HCT116 (cell line): ENCODE measurements around the gene FOXD1. TPM values are rescaled to one million over a fixed set of nuclear protein-coding genes. Genes with fewer than 3 reads are reported as not detected.

ENCODE experiments used
- ATAC-seq: fragments of 200-7000 bp; cut with Tn5 transposase; 2 replicates; pipeline ENCODE4 v1.9.1; 2020; ENCODE audit warnings: mild to moderate bottlenecking, moderate library complexity
- BruUV-seq: library from RNA; stranded (reverse); fragments of 400-500 nt; replicated peaks from 2 replicates; lab custom pipeline; 2021; lab: Mats Ljungman, UMichigan
- CTCF ChIA-PET: fragments of 300-600 bp; sonication (Branson Sonifier 250); formaldehyde crosslinking; loops from one replicate; lab custom pipeline; 2021; ENCODE audit warnings: antibody characterized with exemption; lab: Charles Lee
- POLR2A ChIA-PET: fragments of 300-600, 350-600 bp; sonication (Branson Sonifier 250); formaldehyde crosslinking; loops from one replicate; lab custom pipeline; 2021; ENCODE audit warnings: antibody characterized with exemption; lab: Charles Lee
- RAD21 ChIA-PET, 2 experiments: fragments of 300-600 bp; sonication (Branson Sonifier 250); formaldehyde crosslinking; loops; one replicate each; lab custom pipeline; 2023; ENCODE audit warnings: low total read pairs in 2 of 2; ENCODE audit not compliant: uncharacterized antibody in 2 of 2, unreplicated experiment in 2 of 2, low non-redundant PET in 1 of 2; lab: Charles Lee
- DNase-seq: peaks from one replicate; pipeline ENCODE4 v3.0.0-alpha.2; 2010; ENCODE audit warnings: low read depth, low spot score
- H2AFZ ChIP-seq: fragments of 200-600 bp; shearing (Covaris generic), sonication (generic); 2 replicates; pipeline ENCODE4 v1.6.1; 2017; ENCODE audit warnings: low read depth, mixed run types, mixed read lengths, antibody characterized with exemption, low read length; ENCODE audit not compliant: poor library complexity, severe bottlenecking
- H3K27ac ChIP-seq: 2 replicates; pipeline ENCODE4 v1.5.1; 2012; ENCODE audit warnings: low read depth, low read length
- H3K27me3 ChIP-seq: fragments of 200-600 bp; sonication (generic); 2 replicates; pipeline ENCODE4 v1.6.1; 2016; ENCODE audit warnings: mixed run types, low read length, mixed read lengths; ENCODE audit not compliant: insufficient read depth
- H3K36me3 ChIP-seq, 2 experiments: fragments of 200-500 bp in 1 of 2; fragments of 200-600 bp in 1 of 2; sonication (Bioruptor generic) in 1 of 2; sonication (generic) in 1 of 2; 2 replicates each; pipeline versions ENCODE4 v1.5.1 to v1.6.1; 2014 to 2016; ENCODE audit warnings: low read length in 2 of 2, inconsistent platforms in 1 of 2, mixed read lengths in 1 of 2, mixed run types in 1 of 2; ENCODE audit not compliant: insufficient read depth in 2 of 2, control insufficient read depth in 1 of 2
- H3K4me1 ChIP-seq, 2 experiments: fragments of 200-600 bp in 1 of 2; sonication (generic) in 1 of 2; 2 replicates each; pipeline versions ENCODE4 v1.5.1 to v1.6.1; 2012 to 2017; ENCODE audit warnings: low read length in 2 of 2, inconsistent platforms in 1 of 2, mild to moderate bottlenecking in 1 of 2, mixed read lengths in 1 of 2, mixed run types in 1 of 2, moderate library complexity in 1 of 2; ENCODE audit not compliant: insufficient read depth in 2 of 2, control insufficient read depth in 1 of 2
- H3K4me2 ChIP-seq: fragments of 200-600 bp; sonication (generic); 2 replicates; pipeline ENCODE4 v1.6.1; 2017; ENCODE audit warnings: mixed run types, low read length, mixed read lengths
- H3K4me3 ChIP-seq, 2 experiments: fragments of 200-600 bp in 1 of 2; sonication (generic) in 1 of 2; replicated peaks in 1 of 2; 2 replicates each; pipeline ENCODE4 v1.5.1; 2011 to 2016; ENCODE audit warnings: low read length in 2 of 2, control low read depth in 1 of 2, low read depth in 1 of 2, mild to moderate bottlenecking in 1 of 2, mixed read lengths in 1 of 2, mixed run types in 1 of 2
- H3K79me2 ChIP-seq: fragments of 200-600 bp; sonication (generic); 2 replicates; pipeline ENCODE4 v1.6.1; 2017; ENCODE audit warnings: mild to moderate bottlenecking, mixed run types, low read length, moderate library complexity, mixed read lengths; ENCODE audit not compliant: insufficient read depth
- H3K9ac ChIP-seq: fragments of 200-600 bp; sonication (generic); 2 replicates; pipeline ENCODE4 v1.6.1; 2016; ENCODE audit warnings: low read length, mixed read lengths
- H3K9me2 ChIP-seq: fragments of 200-600 bp; sonication (generic), shearing (Covaris generic); 2 replicates; pipeline ENCODE4 v1.6.1; 2017; ENCODE audit warnings: mixed run types, mild to moderate bottlenecking, moderate library complexity; ENCODE audit not compliant: insufficient read depth
- H3K9me3 ChIP-seq, 2 experiments: fragments of 200-500 bp in 1 of 2; fragments of 200-600 bp in 1 of 2; sonication (Bioruptor generic) in 1 of 2; sonication (generic) in 1 of 2; 2 replicates each; pipeline ENCODE4 v1.6.1; 2014 to 2017; ENCODE audit warnings: low read length in 2 of 2, mixed read lengths in 2 of 2, inconsistent platforms in 1 of 2, low read depth in 1 of 2, mild to moderate bottlenecking in 1 of 2, mixed run types in 1 of 2, moderate library complexity in 1 of 2; ENCODE audit not compliant: control insufficient read depth in 1 of 2, insufficient read depth in 1 of 2
- H4K20me1 ChIP-seq: fragments of 200-600 bp; sonication (generic), shearing (Covaris generic); 2 replicates; pipeline ENCODE4 v1.6.1; 2017; ENCODE audit warnings: mixed run types, mild to moderate bottlenecking, moderate library complexity; ENCODE audit not compliant: insufficient read depth
- CBX3 ChIP-seq: IDR thresholded peaks from 2 replicates; pipeline ENCODE4 v1.6.1; 2012; ENCODE audit warnings: low read depth
- CEBPB ChIP-seq: IDR thresholded peaks from 2 replicates; pipeline ENCODE4 v1.6.1; 2012; ENCODE audit warnings: low read depth
- EZH2 ChIP-seq: fragments of 200-600 bp; sonication (generic); IDR thresholded peaks from 2 replicates; pipeline ENCODE4 v1.6.1; 2017; ENCODE audit warnings: antibody characterized with exemption, mixed run types
- EZH2phosphoT487 ChIP-seq: fragments of 200-600 bp; IDR thresholded peaks from 2 replicates; pipeline ENCODE4 v1.6.1; 2018; ENCODE audit warnings: antibody characterized with exemption, borderline replicate concordance
- FOSL1 ChIP-seq: IDR thresholded peaks from 2 replicates; pipeline ENCODE4 v1.6.1; 2012; ENCODE audit warnings: low read depth
- JUND ChIP-seq: IDR thresholded peaks from 2 replicates; pipeline ENCODE4 v1.6.1; 2012
- POLR2AphosphoS5 ChIP-seq: IDR thresholded peaks from 2 replicates; pipeline ENCODE4 v1.6.1; 2011; ENCODE audit warnings: mild to moderate bottlenecking, low read depth, low read length, moderate library complexity
- SIN3A ChIP-seq: IDR thresholded peaks from 2 replicates; pipeline ENCODE4 v1.6.1; 2012; ENCODE audit warnings: low read depth
- SP1 ChIP-seq: IDR thresholded peaks from 2 replicates; pipeline ENCODE4 v1.6.1; 2012; ENCODE audit warnings: low read depth
- TCF7L2 ChIP-seq: IDR thresholded peaks from 2 replicates; pipeline ENCODE4 v1.7.0; 2011; ENCODE audit warnings: borderline replicate concordance, inconsistent platforms; ENCODE audit not compliant: insufficient read depth, insufficient read length; ENCODE audit errors: extremely low read depth
- ZNF274 ChIP-seq: fragments of 200-500 bp; sonication (Bioruptor generic); IDR thresholded peaks from 2 replicates; pipeline ENCODE4 v1.6.1; 2014; ENCODE audit warnings: mild to moderate bottlenecking, low read depth, low read length, inconsistent platforms
- intact Hi-C: fragments of 100-400 bp; cut with micrococcal nuclease; formaldehyde crosslinking; loops from 2 replicates; pipeline ENCODE4 v1.10.0; 2022
- total RNA-seq: library from RNA; stranded (reverse); gene quantifications from one replicate; pipeline ENCODE4 v1.2.1, GENCODE V29; 2021; ENCODE audit not compliant: unreplicated experiment
- TF ChIP-seq, protein P1 (sequence below): IDR thresholded peaks from 2 replicates; pipeline ENCODE4 v1.6.1; 2012; ENCODE audit warnings: low read depth
- TF ChIP-seq, protein P2 (sequence below), 3 experiments: fragments of 200-600 bp in 1 of 3; sonication (generic) in 1 of 3; IDR thresholded peaks in 2 of 3; conservative IDR thresholded peaks in 1 of 3; 2 replicates each; pipeline ENCODE4 v1.5.1; 2012 to 2017; ENCODE audit warnings: low read depth in 2 of 3, low read length in 2 of 3, antibody characterized with exemption in 1 of 3, borderline replicate concordance in 1 of 3, control low read depth in 1 of 3, mild to moderate bottlenecking in 1 of 3, mixed read lengths in 1 of 3, mixed run types in 1 of 3, moderate library complexity in 1 of 3; ENCODE audit not compliant: insufficient read depth in 1 of 3
- TF ChIP-seq, protein P3 (sequence below): IDR thresholded peaks from 2 replicates; pipeline ENCODE4 v1.6.1; 2012

The FOXD1 gene
- total RNA-seq, 1 experiment from 2014 or later: 26.8 TPM

DNA sequence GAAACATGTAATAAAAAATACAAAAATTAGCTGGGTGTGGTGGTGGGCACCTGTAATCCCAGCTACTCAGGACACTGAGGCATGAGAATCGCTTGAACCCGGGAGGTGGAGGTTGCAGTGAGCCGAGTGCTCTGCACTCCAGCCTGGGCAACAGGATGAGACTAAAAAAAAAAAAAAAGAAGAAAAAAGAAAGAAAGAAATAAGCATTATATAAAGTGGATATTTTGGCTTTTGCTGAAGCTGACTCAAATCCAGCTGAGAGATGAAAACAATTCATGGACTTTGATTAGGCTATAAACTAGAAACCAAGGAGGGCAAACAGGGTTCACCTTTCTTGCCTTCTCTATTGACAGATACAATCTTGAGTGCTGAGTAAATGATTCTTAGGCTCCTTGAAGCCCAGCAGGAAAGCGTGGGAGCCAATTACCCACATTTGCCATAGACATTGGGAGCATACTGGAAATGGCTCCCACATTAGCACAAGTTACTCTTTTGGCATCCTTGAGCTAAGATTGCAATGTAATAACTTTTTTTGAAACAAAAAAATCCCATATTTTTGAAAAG lies 47.3 kb upstream of the FOXD1 start:
- H3K4me2 ChIP-seq: no peak overlapping the region
- ChIA-PET POLR2A (interaction anchor here (1.4 kb wide), 1 partner anchor 8 kb away, joined by 6 read pairs; no protein-coding TSS in a partner anchor), CTCF (interaction anchor here (1.0 to 3.1 kb wide), 3 partner anchors 8 to 280 kb away, joined by 5 to 14 read pairs (median 13); no protein-coding TSS in a partner anchor), RAD21 (no interaction called here)
- peaks cover 3 to 12% of the 10 kb centered on the region in 2 experiments; a peak in 3 of 4 replicates for H3K36me3 ChIP-seq
- H4K20me1 ChIP-seq: peaks cover 12% of the 10 kb centered on the region; the same call in 1 of the 2 replicates
- no peak for TF ChIP-seq FOSL1
- no peak for TF ChIP-seq CBX3
- no peak for TF ChIP-seq POLR2AphosphoS5
- no peak for TF ChIP-seq SIN3A
- TF ChIP-seq, protein P1, sequence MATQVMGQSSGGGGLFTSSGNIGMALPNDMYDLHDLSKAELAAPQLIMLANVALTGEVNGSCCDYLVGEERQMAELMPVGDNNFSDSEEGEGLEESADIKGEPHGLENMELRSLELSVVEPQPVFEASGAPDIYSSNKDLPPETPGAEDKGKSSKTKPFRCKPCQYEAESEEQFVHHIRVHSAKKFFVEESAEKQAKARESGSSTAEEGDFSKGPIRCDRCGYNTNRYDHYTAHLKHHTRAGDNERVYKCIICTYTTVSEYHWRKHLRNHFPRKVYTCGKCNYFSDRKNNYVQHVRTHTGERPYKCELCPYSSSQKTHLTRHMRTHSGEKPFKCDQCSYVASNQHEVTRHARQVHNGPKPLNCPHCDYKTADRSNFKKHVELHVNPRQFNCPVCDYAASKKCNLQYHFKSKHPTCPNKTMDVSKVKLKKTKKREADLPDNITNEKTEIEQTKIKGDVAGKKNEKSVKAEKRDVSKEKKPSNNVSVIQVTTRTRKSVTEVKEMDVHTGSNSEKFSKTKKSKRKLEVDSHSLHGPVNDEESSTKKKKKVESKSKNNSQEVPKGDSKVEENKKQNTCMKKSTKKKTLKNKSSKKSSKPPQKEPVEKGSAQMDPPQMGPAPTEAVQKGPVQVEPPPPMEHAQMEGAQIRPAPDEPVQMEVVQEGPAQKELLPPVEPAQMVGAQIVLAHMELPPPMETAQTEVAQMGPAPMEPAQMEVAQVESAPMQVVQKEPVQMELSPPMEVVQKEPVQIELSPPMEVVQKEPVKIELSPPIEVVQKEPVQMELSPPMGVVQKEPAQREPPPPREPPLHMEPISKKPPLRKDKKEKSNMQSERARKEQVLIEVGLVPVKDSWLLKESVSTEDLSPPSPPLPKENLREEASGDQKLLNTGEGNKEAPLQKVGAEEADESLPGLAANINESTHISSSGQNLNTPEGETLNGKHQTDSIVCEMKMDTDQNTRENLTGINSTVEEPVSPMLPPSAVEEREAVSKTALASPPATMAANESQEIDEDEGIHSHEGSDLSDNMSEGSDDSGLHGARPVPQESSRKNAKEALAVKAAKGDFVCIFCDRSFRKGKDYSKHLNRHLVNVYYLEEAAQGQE: no peak
- no peak for TF ChIP-seq EZH2phosphoT487
- TF ChIP-seq EZH2: no peak
- no peak for TF ChIP-seq ZNF274
- TF ChIP-seq SP1: no peak
- no peak for TF ChIP-seq JUND
- no peak for TF ChIP-seq TCF7L2
- TF ChIP-seq CEBPB: no peak
- TF ChIP-seq, protein P2, sequence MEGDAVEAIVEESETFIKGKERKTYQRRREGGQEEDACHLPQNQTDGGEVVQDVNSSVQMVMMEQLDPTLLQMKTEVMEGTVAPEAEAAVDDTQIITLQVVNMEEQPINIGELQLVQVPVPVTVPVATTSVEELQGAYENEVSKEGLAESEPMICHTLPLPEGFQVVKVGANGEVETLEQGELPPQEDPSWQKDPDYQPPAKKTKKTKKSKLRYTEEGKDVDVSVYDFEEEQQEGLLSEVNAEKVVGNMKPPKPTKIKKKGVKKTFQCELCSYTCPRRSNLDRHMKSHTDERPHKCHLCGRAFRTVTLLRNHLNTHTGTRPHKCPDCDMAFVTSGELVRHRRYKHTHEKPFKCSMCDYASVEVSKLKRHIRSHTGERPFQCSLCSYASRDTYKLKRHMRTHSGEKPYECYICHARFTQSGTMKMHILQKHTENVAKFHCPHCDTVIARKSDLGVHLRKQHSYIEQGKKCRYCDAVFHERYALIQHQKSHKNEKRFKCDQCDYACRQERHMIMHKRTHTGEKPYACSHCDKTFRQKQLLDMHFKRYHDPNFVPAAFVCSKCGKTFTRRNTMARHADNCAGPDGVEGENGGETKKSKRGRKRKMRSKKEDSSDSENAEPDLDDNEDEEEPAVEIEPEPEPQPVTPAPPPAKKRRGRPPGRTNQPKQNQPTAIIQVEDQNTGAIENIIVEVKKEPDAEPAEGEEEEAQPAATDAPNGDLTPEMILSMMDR (IDR thresholded peaks at IDR 0.05 in 2 of 3, conservative IDR thresholded peaks at IDR 0.05 in 1 of 3; ENCODE audit: borderline replicate concordance in 1 of 3, insufficient read depth in 1 of 3, low read depth in 2 of 3, low read length in 2 of 3): no peak
- TF ChIP-seq, protein P3, sequence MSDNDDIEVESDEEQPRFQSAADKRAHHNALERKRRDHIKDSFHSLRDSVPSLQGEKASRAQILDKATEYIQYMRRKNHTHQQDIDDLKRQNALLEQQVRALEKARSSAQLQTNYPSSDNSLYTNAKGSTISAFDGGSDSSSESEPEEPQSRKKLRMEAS: no peak
- no peak for ATAC-seq
- no peaks in the 10 kb centered on the region for H3K9me3 ChIP-seq
- DNase-seq: no peak
- no peak overlapping the region for H3K4me3 ChIP-seq
- H3K9ac ChIP-seq: no peak overlapping the region
- peaks cover 37% of the 10 kb centered on the region for H3K79me2 ChIP-seq
- no TSS peak for BruUV-seq
- no peak overlapping the region for H3K27ac ChIP-seq
- no peaks in the 10 kb centered on the region for H3K27me3 ChIP-seq
- no peaks in the 10 kb centered on the region for H3K9me2 ChIP-seq
- intact Hi-C loops: no loop called here
- no peak overlapping the region for H2AFZ ChIP-seq
- peaks cover 10 to 26% of the 10 kb centered on the region in 2 experiments for H3K4me1 ChIP-seq
